HG02973 (cell line): ENCODE results near the gene BUD31.

ENCODE experiments used
- ATAC-seq: cut with Tn5 transposase; IDR thresholded peaks from one replicate; pipeline ENCODE4 v1.9.1; 2021; ENCODE audit warnings: moderate library complexity; ENCODE audit not compliant: unreplicated experiment

Gene BUD31

DNA sequence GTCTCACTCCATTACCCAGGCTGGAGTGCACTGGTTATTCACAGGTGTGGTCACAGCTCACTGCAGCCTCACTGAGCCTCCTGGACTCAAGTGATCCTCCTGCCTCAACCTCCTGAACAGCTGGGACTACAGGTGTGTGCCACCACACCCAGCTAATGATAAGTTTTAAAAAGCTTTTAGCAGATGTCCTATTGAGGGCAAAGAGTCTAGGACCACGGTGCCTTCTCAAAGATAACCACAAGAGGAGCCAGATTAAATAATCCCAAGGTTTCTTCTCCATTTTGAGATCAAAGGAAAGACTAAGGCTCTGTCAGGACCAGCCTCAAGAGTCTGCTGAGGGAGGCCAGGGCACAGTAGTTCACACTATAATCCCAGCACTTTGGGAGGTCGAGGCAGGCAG, 52.5 kb downstream of the BUD31 start:
- no peak for ATAC-seq

DNA sequence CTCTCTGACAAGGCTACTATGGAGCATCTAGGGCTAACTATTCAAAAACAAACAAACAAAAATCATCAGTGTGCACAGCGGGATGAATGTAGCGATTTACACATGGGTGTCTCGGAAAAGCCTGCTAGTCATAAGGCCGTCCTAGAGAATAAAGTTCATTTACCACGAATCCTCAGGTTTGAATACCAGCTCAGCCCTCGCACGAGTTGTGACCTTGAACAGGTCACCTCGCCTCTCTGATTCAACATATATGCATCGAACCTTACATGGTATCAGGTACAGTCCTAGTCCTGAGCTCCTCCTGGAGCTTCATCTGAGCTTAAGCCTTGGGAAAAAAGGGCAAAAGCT, 56.6 kb downstream of the BUD31 start:
- peak; percentile 8 for ATAC-seq

DNA sequence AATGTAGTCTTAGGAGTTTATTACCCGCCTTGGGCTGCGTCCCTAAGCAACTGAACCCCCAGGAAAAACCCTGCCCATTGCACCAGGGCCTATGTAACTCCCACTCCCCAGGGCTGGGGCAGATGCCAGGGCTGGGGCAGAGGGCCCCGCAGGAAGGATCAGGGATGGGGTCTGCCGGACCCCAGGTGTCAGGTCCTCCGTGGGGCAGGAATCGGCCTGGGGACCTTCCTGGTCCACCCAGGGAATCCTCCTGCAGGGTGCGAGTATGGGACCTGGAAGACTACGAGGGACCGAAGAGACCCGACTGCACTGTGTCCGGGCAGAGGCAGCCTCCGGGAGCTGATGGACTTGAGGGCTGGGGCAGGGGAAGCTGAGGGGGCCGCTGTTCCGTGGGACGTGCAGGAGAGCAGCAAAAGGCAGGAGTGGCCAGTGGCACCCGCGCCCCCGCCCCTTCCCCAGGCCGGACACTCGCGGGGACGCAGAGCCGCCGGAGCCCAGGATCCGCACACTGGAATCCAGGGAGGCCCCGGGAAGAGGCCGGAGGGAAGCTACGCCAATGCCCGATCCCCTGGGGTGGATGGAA, 59.7 kb downstream of the BUD31 start:
- ATAC-seq: no peak
